Smooth muscle cell (in vitro differentiated cells): ENCODE data around the gene LYZL1. TPM values are rescaled to one million over a fixed set of nuclear protein-coding genes. Genes with fewer than 3 reads are reported as not detected.

Experiments
- DNase-seq: peaks from one replicate; lab custom pipeline; 2025; ENCODE audit not compliant: unreplicated experiment; lab: John Stamatoyannopoulos, UW
- H2AFZ ChIP-seq: fragments of 200-600 bp; sonication (generic); 2 replicates; pipeline ENCODE4 v1.6.0; 2016; ENCODE audit warnings: antibody characterized with exemption, low read depth, mild to moderate bottlenecking
- H3F3A ChIP-seq: fragments of 200-600 bp; sonication (generic); 2 replicates; pipeline ENCODE4 v1.6.0; 2017; ENCODE audit warnings: antibody characterized with exemption, low read depth
- H3K27ac ChIP-seq: fragments of 200-600 bp; sonication (generic); 2 replicates; pipeline ENCODE4 v1.5.1; 2016; ENCODE audit warnings: low read depth, mild to moderate bottlenecking
- H3K27me3 ChIP-seq: fragments of 200-600 bp; sonication (generic); 2 replicates; pipeline ENCODE4 v1.6.1; 2016; ENCODE audit warnings: low read depth, mild to moderate bottlenecking
- H3K36me3 ChIP-seq: fragments of 200-600 bp; sonication (generic); 2 replicates; pipeline ENCODE4 v1.5.1; 2016; ENCODE audit warnings: low read depth
- H3K4me1 ChIP-seq: fragments of 200-600 bp; sonication (generic); 2 replicates; pipeline ENCODE4 v1.5.1; 2016; ENCODE audit warnings: low read depth
- H3K4me2 ChIP-seq: fragments of 200-600 bp; sonication (generic); 2 replicates; pipeline ENCODE4 v1.6.0; 2016; ENCODE audit warnings: mild to moderate bottlenecking
- H3K4me3 ChIP-seq: fragments of 200-600 bp; sonication (generic); 2 replicates; pipeline ENCODE4 v1.5.1; 2016; ENCODE audit warnings: mild to moderate bottlenecking
- H3K79me2 ChIP-seq: fragments of 200-600 bp; sonication (generic); 2 replicates; pipeline ENCODE4 v1.6.0; 2016; ENCODE audit warnings: low read depth, mild to moderate bottlenecking
- H3K9ac ChIP-seq: fragments of 200-600 bp; sonication (generic); 2 replicates; pipeline ENCODE4 v1.6.0; 2016; ENCODE audit warnings: low read depth
- H3K9me3 ChIP-seq: fragments of 200-600 bp; sonication (generic); replicated peaks from 2 replicates; pipeline ENCODE4 v1.5.1; 2016; ENCODE audit warnings: low read depth
- H4K20me1 ChIP-seq: fragments of 200-600 bp; sonication (generic); 2 replicates; pipeline ENCODE4 v1.6.0; 2016; ENCODE audit warnings: low read depth
- WGBS: methylation state at CpG from one replicate; pipeline ENCODE4 v1.1.7; 2016; ENCODE audit warnings: low lambda C conversion rate; 5-methylcytosine and 5-hydroxymethylcytosine counted together
- polyA plus RNA-seq: library from polyadenylated mRNA; unstranded; fragments of >200 nt; fragmentation: Nextera tagmentation; extraction: Ambion mirVana; gene quantifications from 2 replicates; pipeline ENCODE4 v1.2.1, GENCODE V29; 2016
- total RNA-seq: library from RNA; depleted of rRNA; stranded (reverse); fragments of >200 nt; gene quantifications from 2 replicates; pipeline ENCODE4 v1.2.3, GENCODE V29; 2014
- TF ChIP-seq, protein P1 (sequence below): fragments of 200-600 bp; sonication (generic); IDR thresholded peaks from 2 replicates; pipeline ENCODE4 v1.5.1; 2017; ENCODE audit warnings: borderline replicate concordance, mild to moderate bottlenecking, antibody characterized with exemption; ENCODE audit not compliant: insufficient read depth, poor library complexity, severe bottlenecking

LYZL1 gene
- total and polyA plus RNA-seq, 2 experiments from 2014 or later, result not detected

DNA sequence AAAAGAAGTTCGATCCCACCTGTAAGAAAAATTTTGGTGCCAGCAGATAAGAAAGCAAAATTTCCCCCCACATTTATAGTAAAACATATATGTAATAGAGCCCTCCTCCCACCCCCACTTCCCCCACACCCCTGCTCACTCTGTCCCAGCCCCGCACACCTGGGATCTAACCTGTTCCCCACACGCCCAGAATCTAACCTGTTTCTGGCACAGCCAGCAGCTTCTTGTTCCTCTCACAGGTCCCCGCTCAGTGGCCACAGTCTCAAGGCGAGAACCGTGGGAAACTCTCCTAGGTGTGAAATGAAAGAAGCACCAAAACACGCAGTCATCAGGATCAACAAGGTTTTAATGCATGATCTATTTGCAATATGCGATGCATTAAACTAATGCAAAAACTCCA is 32.8 kb downstream of the LYZL1 start:
- Histone ChIP-seq H3K79me2 (no peaks in the 10 kb centered on the region), H3K36me3 (no peaks in the 10 kb centered on the region), H3K27me3 (no peaks in the 10 kb centered on the region), H3K27ac (no peak overlapping the region), H3K9me3 (no peaks in the 10 kb centered on the region), H4K20me1 (no peaks in the 10 kb centered on the region), H3K4me2 (no peak overlapping the region), H3F3A (peaks cover 10% of the 10 kb centered on the region), H3K9ac (no peak overlapping the region), H2AFZ (no peak overlapping the region), H3K4me3 (no peak overlapping the region), H3K4me1 (peaks cover 6% of the 10 kb centered on the region)
- DNase-seq, result no peak
- TF ChIP-seq, protein P1, sequence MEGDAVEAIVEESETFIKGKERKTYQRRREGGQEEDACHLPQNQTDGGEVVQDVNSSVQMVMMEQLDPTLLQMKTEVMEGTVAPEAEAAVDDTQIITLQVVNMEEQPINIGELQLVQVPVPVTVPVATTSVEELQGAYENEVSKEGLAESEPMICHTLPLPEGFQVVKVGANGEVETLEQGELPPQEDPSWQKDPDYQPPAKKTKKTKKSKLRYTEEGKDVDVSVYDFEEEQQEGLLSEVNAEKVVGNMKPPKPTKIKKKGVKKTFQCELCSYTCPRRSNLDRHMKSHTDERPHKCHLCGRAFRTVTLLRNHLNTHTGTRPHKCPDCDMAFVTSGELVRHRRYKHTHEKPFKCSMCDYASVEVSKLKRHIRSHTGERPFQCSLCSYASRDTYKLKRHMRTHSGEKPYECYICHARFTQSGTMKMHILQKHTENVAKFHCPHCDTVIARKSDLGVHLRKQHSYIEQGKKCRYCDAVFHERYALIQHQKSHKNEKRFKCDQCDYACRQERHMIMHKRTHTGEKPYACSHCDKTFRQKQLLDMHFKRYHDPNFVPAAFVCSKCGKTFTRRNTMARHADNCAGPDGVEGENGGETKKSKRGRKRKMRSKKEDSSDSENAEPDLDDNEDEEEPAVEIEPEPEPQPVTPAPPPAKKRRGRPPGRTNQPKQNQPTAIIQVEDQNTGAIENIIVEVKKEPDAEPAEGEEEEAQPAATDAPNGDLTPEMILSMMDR, result no peak
- WGBS, result 95% methylated on average over 8 of the region's 8 CpGs

DNA sequence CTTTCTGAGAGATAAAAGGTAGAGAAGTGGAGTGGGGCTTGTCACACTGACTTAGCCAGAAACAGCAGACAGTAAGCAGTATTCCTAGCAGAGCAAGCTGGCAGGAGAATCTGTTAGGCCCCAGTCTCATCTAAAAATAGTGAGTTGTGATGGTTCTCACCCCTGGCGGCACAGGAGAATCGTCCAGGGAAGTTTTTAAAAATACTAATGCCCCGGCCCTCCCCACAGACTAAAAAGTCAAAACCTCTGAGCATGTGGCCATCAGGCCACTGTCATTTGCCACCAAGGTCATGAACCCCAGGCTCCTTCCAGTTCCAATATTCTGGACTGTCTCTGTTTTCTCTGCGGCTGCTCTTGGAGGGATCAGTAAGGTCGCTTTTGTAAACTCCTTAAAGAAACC is 34.0 kb downstream of the LYZL1 start:
- no peaks in the 10 kb centered on the region for H3K27me3 ChIP-seq
- no peak for DNase-seq
- no peaks in the 10 kb centered on the region for H3K36me3 ChIP-seq
- H2AFZ ChIP-seq, result peak overlapping the region; percentile 75
- WGBS, result 66% methylated on average over 5 of the region's 5 CpGs
- H3F3A ChIP-seq, result peaks cover 10% of the 10 kb centered on the region
- no peaks in the 10 kb centered on the region for H3K79me2 ChIP-seq
- no peaks in the 10 kb centered on the region for H4K20me1 ChIP-seq
- peaks cover 6% of the 10 kb centered on the region for H3K4me1 ChIP-seq
- no peak overlapping the region for H3K27ac ChIP-seq
- H3K4me2 ChIP-seq, result no peak overlapping the region
- TF ChIP-seq, protein P1, result no peak
- H3K4me3 ChIP-seq, result no peak overlapping the region
- no peaks in the 10 kb centered on the region for H3K9me3 ChIP-seq
- no peak overlapping the region for H3K9ac ChIP-seq

DNA sequence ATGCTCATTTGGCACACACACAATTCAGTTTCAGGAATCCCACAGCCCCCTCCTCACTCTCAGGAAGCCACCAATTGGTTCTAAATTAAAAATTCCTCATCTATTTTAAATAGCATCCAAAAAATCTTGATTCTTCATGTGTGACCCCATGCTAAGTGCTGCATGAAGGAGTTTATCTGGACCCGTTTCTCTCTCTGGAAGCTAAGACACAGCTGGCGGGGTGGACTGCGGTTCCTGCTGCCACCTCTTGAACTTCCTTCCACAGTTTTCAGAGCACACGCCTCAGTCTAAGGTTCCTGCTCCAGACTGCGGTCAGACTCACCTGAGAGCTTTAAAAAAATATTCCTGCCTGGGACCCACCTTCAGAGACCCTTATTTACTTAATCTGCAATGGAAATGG is 34.5 kb downstream of the LYZL1 start:
- H3K4me2 ChIP-seq, result no peak overlapping the region
- H3K4me3 ChIP-seq, result no peak overlapping the region
- H3K4me1 ChIP-seq, result peaks cover 6% of the 10 kb centered on the region
- TF ChIP-seq, protein P1, result no peak
- H3K27ac ChIP-seq, result no peak overlapping the region
- H3K79me2 ChIP-seq, result no peaks in the 10 kb centered on the region
- 92% methylated on average over 5 of the region's 5 CpGs for WGBS
- H4K20me1 ChIP-seq, result no peaks in the 10 kb centered on the region
- no peaks in the 10 kb centered on the region for H3K9me3 ChIP-seq
- peaks cover 10% of the 10 kb centered on the region for H3F3A ChIP-seq
- no peaks in the 10 kb centered on the region for H3K36me3 ChIP-seq
- DNase-seq, result no peak
- H3K27me3 ChIP-seq, result no peaks in the 10 kb centered on the region
- no peak overlapping the region for H3K9ac ChIP-seq
- peak overlapping the region; percentile 75 for H2AFZ ChIP-seq

DNA sequence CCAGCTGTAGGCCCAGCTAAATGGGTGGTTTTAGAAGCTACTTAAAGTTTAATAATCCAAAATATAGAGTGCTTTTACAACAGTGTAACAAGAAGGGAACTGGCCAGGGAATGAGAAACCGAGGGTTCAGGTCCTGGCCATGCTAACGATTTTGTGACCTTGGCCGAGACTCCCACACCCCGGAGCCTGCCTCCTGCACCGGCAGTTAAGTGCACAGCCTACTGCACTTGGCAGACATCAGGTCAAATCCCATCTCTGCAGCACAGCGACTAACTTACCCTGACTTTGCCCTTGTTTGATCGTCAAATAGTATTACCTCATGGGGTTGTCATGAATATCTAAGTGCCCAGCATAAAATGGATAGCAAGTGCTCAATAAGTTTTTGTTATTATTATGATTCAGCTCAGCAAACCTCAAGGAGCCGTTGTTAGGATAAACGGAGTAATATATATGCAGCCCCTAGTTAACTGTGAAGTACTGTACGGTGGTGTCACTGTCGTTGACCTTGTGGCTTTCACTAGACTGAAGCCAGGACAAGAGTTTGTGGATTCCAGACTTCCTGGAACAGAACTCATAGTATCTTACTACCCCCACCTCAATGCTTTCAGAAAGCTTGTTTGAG is 35.5 kb downstream of the LYZL1 start:
- 77% methylated on average over 11 of the region's 11 CpGs for WGBS
- Histone ChIP-seq H3K4me3 (no peak overlapping the region), H2AFZ (no peak overlapping the region), H3K27me3 (no peaks in the 10 kb centered on the region), H3F3A (peaks cover 3% of the 10 kb centered on the region), H3K9me3 (no peaks in the 10 kb centered on the region), H3K79me2 (no peaks in the 10 kb centered on the region), H3K4me1 (no peaks in the 10 kb centered on the region), H3K4me2 (no peak overlapping the region), H3K36me3 (no peaks in the 10 kb centered on the region), H3K27ac (no peak overlapping the region), H4K20me1 (no peaks in the 10 kb centered on the region), H3K9ac (no peak overlapping the region)
- DNase-seq, result no peak
- TF ChIP-seq, protein P1, result no peak
